ENCODE data around the gene LRRC47. TPM values are rescaled to one million over a fixed set of nuclear protein-coding genes. Genes with fewer than 3 reads are reported as not detected.

Gene LRRC47
- total and polyA plus RNA-seq, 2 of the 8 experiments (the other 6 are each of a cell fraction or from before 2014, with no cell fraction given), result 38.3 to 82.4 TPM

DNA sequence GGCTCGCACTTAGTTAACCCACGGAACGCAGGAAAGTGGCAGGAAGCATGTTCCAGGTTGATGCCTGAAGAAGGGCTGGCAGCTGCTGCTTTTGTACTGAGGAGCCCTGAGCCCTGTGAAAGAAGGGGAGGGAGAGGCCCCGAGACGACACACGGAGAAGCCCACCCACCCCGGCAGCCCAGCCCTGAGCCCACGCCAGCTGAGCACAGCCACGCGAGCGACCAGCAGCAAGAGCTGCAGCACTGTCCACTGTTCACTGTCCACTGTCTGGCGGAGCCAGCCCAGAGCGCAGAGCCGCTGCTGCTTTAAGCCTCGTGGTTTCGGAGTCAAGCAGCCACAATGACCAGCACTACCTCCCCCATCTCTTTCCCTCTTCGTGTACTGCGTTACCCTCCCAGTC lies 5.3 kb downstream of the LRRC47 start:
- Histone ChIP-seq H3K79me1 (ENCODE audit: low read depth, low read length) (peaks cover 30% of the 10 kb centered on the region), H3K23me2 (ENCODE audit: low read depth, low read length) (peaks cover 11% of the 10 kb centered on the region; the same call in 1 of the 2 replicates), H3K4me2 (ENCODE audit: insufficient read depth in 1 of 2, low read depth in 2 of 2, low read length in 2 of 2) (no peak overlapping the region), H4K20me1 (replicated peaks in 1 of 2; ENCODE audit: control insufficient read depth in 1 of 2, insufficient read depth in 2 of 2, low read length in 2 of 2) (peaks cover 9 to 23% of the 10 kb centered on the region in 2 experiments), H3K23ac (ENCODE audit: insufficient read length) (no peak overlapping the region), H3K27me3 (replicated peaks in 1 of 4; ENCODE audit: control insufficient read depth in 3 of 4, extremely low read depth in 1 of 4, insufficient read depth in 3 of 4, low read length in 3 of 4) (no peaks in the 10 kb centered on the region), H3K56ac (replicated peaks; ENCODE audit: insufficient read length, low read depth, low read length) (no peak overlapping the region), H2BK20ac (ENCODE audit: low read length) (0 out of 2 replicates have a peak overlapping the region, but pooled peaks have one; percentile 61), H3K9ac (replicated peaks in 1 of 4; ENCODE audit: extremely low read depth in 1 of 4, low read depth in 3 of 4, low read length in 3 of 4) (no peak overlapping the region; a peak in 1 of 7 replicates), H2AK5ac (ENCODE audit: low read depth, low read length) (peak overlapping the region; percentile 60; the same call in 1 of the 2 replicates), H3K36me3 (ENCODE audit: control insufficient read depth in 2 of 4, insufficient read depth in 4 of 4, low read length in 3 of 4) (peaks cover 4 to 13% (median 11%) of the 10 kb centered on the region in 4 experiments; a peak in 4 of 8 replicates), H3K4me3 (ENCODE audit: extremely low read depth in 1 of 4, insufficient read depth in 2 of 4, low read depth in 3 of 4, low read length in 4 of 4) (no peak overlapping the region), H3K79me2 (ENCODE audit: control insufficient read depth in 1 of 2, insufficient read depth in 2 of 2, low read length in 2 of 2) (peaks cover 13 to 72% of the 10 kb centered on the region in 2 experiments), H3K9me3 (ENCODE audit: insufficient read depth in 2 of 2, low read depth in 1 of 2, low read length in 1 of 2) (no peaks in the 10 kb centered on the region), H3K4ac (replicated peaks; ENCODE audit: insufficient read length, low read depth, low read length) (peak overlapping the region; percentile 20), H2AFZ (ENCODE audit: low read length) (no peak overlapping the region), H2BK120ac (replicated peaks; ENCODE audit: low read depth, low read length) (no peak overlapping the region), H3K18ac (ENCODE audit: extremely low read depth, low read length) (peak overlapping the region; percentile 60), H3K27ac (ENCODE audit: low read depth, low read length) (no peak overlapping the region), H3K14ac (ENCODE audit: insufficient read length) (no peak overlapping the region), H3K4me1 (replicated peaks in 1 of 4; ENCODE audit: control insufficient read depth in 3 of 4, insufficient read depth in 4 of 4, low read length in 3 of 4) (peaks cover 8 to 34% (median 21%) of the 10 kb centered on the region in 4 experiments), H4K8ac (ENCODE audit: extremely low read depth, insufficient read depth, low read length) (no peak overlapping the region), H4K91ac (replicated peaks; ENCODE audit: insufficient read length, low read length) (peak overlapping the region; percentile 68), H2BK5ac (ENCODE audit: low read depth, low read length) (peak overlapping the region; percentile 66), H4K5ac (ENCODE audit: insufficient read length, low read depth, low read length) (no peak overlapping the region), H2BK12ac (ENCODE audit: low read depth, low read length) (peak overlapping the region; percentile 96; the same call in 1 of the 2 replicates), H2BK15ac (ENCODE audit: low read length) (0 out of 2 replicates have a peak overlapping the region, but pooled peaks have one; percentile 72)
- ChIA-PET POLR2A (ENCODE audit: partially characterized antibody) (interaction anchor here (1.0 to 9.8 kb wide), 3 partner anchors 9 to 21 kb away, joined by 3 to 84 read pairs (median 6); no protein-coding TSS in a partner anchor), CTCF (ENCODE audit: partially characterized antibody) (interaction anchor here (1.1 to 4.3 kb wide), 6 partner anchors 7 to 45 kb away, joined by 3 to 29 read pairs (median 6); no protein-coding TSS in a partner anchor)
- DNase-seq (ENCODE audit: low read depth in 1 of 2, low spot score in 2 of 2) (no peak), FAIRE-seq (no peak)
- no peak for TF ChIP-seq TAF7 (optimal IDR thresholded peaks at IDR 0.05; ENCODE audit: borderline replicate concordance, low read depth, low read length)
- TF ChIP-seq EP300 (IDR thresholded peaks at IDR 0.05; ENCODE audit: borderline replicate concordance in 1 of 2, low read depth in 2 of 2, low read length in 2 of 2), result no peak
- no peak for TF ChIP-seq NANOG (IDR thresholded peaks at IDR 0.05; ENCODE audit: insufficient read depth, low read depth, low read length, poor library complexity, severe bottlenecking)
- TF ChIP-seq JUND (IDR thresholded peaks at IDR 0.05; ENCODE audit: low read length), result no peak
- no peak for TF ChIP-seq POU5F1 (IDR thresholded peaks at IDR 0.05; ENCODE audit: low read depth, low read length)
- no peak for TF ChIP-seq TCF12 (IDR thresholded peaks at IDR 0.05; ENCODE audit: low read depth, low read length)
- no peak for TF ChIP-seq KDM5A (IDR thresholded peaks at IDR 0.05; ENCODE audit: low read length)
- TF ChIP-seq BCL11A (IDR thresholded peaks at IDR 0.05; ENCODE audit: low read depth in 2 of 2, low read length in 2 of 2), result no peak
- TF ChIP-seq, protein P1, sequence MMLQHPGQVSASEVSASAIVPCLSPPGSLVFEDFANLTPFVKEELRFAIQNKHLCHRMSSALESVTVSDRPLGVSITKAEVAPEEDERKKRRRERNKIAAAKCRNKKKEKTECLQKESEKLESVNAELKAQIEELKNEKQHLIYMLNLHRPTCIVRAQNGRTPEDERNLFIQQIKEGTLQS (IDR thresholded peaks at IDR 0.05; ENCODE audit: insufficient read depth, low read depth, low read length), result no peak
- no peak for TF ChIP-seq JUN (IDR thresholded peaks at IDR 0.05; ENCODE audit: low read depth, low read length)
- 97% methylated on average over 16 of the region's 18 CpGs; no CpG with 5 or more reads in 1 of the 2 experiments for whole genome bisulfite sequencing, 2 experiments (ENCODE audit: extremely low coverage in 1 of 2, insufficient coverage in 1 of 2, insufficient read length in 1 of 2, insufficient replicate concordance in 2 of 2, low coverage in 1 of 2, low lambda C conversion rate in 2 of 2, missing lambda C conversion rate in 1 of 2)

Measured in H1 (cell line).